ENCODE measurements around the gene ACSBG1.
A peak's percentile ranks its signal among the peaks of the same experiment; 100 is the strongest.

The ACSBG1 gene, protein sequence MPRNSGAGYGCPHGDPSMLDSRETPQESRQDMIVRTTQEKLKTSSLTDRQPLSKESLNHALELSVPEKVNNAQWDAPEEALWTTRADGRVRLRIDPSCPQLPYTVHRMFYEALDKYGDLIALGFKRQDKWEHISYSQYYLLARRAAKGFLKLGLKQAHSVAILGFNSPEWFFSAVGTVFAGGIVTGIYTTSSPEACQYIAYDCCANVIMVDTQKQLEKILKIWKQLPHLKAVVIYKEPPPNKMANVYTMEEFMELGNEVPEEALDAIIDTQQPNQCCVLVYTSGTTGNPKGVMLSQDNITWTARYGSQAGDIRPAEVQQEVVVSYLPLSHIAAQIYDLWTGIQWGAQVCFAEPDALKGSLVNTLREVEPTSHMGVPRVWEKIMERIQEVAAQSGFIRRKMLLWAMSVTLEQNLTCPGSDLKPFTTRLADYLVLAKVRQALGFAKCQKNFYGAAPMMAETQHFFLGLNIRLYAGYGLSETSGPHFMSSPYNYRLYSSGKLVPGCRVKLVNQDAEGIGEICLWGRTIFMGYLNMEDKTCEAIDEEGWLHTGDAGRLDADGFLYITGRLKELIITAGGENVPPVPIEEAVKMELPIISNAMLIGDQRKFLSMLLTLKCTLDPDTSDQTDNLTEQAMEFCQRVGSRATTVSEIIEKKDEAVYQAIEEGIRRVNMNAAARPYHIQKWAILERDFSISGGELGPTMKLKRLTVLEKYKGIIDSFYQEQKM

DNA sequence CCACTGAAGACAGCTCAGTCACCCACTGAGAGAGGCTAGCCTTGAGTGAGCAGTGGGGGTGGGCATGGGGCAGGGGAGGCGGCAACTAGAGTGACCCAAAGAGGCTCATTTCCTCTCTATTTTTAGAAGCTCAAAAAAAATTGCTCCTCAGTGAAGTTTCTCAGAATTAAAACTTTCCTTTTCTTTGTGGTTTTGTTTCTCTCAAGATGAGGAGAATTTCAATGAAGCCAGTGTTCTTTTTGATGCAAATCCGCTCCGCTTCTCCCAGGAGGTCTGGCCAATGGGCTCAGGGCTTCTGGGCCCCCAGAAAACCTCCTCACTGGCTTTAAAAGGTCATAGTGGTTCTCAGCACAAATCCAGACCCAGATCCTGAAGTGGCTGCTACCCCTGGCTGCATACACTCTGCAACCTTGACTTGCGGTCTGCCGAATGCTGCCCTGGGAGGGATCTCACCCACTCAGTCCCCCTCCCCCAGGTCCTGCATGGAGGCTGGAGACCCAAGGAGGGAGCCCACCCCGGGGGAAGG, at the start of gene ACSBG1:
ACSBG1 (minus strand) TSS at position 51 of the 526 bp plus-strand sequence. CDS start 64 bp downstream, outside the sequence.
- DNase-seq (ENCODE audit: low read depth), result no peak

DNA sequence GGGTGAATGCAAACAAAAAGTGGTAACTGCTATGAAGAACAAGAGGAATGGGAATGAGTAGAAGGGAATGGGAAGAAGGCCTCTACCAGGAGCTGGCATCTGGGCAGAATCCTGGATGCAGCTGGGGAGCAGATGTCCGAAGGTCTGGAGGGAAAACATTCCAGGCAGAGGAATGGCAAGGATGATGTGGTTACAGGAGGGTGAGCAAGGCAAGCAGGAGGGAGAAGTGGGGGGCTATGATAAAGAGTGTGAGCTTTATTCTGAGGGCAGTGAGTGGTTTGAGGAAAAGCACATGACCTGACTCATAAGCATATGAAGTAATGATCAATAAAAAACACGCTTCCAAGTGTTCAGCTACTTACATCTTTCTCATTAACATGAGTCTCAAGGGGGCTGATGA, 48.0 kb upstream of the ACSBG1 start:
- DNase-seq (ENCODE audit: low read depth), result no peak

DNA sequence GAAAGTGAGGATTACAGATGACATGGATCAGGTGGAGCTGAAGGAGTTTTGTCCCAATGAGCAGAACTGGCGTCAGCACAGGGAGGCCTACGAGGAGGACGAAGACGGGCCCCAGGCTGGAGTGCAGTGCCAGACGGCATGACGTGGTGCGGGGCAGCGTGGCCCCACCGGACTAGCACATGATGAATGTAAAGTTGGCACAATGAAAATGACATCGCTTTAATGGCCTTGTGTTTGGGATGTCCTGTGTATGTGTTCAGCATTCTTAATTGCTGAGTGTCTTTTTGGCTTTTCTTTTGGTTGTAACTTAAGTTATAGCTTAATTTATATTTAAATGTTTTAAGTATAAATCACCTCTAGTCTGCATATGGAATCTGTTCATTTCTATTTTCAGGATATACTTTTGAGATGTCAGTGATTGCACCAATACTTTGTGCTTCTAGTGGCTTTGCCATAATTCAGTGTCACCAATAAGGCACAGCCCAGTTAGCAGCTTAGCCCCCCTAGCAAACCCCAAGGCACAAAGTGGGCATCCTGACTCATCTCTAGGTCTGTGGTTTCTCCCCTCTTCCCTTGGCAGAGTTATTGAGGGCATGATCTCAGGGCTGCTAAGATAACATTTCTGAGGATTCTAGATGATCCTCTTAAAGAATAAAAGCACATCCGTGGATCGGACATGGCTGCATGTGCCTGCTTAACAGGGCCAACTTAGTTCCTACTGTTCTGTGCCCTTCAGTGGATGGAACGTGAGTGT, 46.1 kb upstream of the ACSBG1 start:
- no peak for DNase-seq (ENCODE audit: low read depth)

DNA sequence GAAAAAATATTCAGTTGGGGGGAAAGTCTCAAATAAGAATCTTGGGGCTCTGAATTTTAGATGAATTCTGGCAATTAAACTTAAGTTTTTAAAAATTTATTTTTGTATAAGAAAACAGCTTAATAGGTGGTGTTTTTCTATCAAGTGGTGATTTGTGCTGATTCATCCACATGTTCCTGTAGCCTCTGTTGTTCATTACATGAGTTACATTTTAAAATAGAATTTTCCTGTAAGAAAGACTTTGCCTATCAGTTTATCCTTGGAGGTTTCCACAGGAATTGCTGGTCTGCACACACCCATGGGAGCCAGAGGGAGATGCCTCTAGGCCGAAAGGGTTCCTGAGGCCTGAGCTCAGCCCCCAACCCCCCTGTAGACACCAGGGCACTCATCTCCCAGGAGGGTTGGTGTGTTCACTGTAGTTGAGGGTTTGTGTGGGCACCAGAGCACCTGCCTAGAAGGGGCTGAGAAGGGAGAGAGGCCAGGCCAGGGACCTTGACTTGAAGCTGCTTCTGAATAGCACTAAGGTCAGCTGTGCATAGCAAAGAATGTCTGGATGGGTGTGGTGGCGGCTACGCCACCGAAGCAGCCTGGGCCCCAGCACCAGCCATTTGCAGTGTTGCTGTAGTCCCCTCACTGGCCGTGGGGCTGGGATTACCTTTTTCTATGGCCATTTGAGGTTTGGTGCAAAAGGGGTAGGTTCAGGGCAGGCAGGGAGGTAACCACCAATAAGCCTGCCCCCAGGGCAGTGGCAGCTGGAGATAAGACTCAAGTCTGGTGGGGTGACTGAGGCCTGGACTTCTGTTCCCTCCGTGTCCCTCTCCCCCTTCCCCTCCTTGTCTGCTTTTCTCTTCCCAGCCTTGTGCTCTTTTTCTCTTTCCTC, 41.9 kb upstream of the ACSBG1 start:
- no peak for DNase-seq (ENCODE audit: low read depth)

DNA sequence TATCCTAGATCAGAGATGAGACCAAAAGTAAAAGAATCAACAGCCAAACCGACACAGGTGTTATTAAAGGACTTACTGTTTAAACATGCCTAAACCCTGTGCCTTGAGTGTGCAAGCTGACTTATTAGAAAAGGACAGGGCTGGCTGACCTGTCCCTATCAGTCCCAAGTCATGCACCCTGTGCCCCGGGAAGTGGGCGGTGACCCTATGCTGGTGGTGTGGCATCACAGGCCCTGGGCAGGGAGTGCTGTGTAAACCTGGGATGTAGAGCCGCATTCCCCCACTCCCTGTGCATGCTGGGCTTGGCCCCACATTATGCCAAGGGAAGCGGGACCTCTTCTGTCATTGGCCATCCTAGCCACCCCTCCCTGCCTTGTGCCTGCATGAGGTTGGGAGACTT, 40.6 kb upstream of the ACSBG1 start:
- DNase-seq (ENCODE audit: low read depth), result no peak

DNA sequence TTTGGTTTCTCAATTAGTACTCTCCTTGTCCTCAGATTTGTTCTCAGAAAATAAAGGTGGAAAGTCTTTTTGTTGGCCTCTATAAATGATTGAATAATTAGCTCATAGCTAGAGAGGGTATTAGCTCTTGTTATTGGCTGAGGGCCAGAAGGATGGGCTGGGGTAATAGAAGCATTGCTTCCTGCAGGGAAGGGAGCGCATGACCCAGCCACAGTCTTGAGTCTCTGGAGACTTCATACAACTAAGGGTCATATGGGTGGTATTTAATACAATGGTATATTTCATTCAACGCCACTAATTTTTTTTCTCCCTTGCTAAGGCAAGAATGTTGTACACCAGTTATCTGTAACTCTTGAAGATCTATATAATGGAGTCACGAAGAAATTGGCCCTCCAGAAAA, 38.4 kb upstream of the ACSBG1 start:
- DNase-seq (ENCODE audit: low read depth), result no peak

DNA sequence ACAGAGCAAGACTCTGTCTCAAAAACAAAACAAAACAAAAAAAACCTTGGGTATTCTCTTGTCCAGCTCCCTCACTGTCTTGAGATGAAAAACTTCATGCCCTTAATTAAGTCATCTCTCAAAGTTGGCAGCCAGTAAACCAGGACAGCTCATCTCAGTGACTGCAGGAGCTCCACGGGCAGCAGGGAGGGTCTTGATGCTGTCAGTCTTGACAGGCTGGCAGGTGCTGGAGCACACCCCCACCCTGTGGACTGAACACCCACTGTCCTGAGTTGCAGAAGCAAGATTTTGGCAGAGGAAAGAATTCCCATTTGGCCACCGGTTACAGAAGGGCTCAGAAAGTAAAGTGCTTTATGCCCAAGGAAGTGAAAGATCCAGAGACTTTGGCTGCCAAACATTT, 38.0 kb upstream of the ACSBG1 start:
- DNase-seq (ENCODE audit: low read depth), result no peak

DNA sequence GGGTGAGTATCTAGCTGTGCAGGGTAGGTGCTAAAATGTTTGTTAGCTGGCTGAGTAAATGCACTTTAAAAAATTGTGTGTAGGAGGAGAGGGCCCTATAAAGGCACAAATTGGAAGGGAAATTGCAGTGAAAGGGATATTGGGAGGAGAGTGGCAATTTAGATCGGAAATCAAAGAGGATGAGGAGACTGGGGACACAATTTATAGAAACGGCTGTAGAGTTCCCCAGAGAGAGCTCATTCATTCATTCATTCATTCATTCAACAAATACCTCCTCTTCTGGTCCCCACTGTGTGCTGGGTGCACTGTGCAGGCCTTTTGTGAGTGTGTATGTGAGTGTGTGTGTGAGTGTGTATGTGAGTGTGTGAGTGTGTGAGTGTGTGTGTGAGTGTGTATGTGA, 32.4 kb upstream of the ACSBG1 start:
- DNase-seq (ENCODE audit: low read depth), result no peak

DNA sequence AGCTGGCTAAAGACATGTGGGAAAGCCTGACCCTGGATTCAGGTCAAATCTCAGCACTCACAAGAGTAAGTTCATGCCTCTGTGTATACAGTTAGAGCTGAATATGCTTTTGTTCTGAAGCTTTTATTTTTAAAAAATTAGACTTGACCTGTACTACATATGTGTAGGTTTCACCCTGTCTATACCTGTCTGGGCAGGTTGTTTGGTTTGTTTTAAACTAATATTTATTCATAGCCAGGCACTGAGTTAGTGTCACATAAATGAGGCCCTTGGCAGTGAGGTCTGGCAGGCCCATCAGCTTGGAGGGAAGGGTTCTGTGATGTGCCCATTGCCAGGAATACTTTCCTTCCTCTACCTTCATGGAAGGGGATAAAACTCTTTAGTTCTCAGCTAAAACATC, 31.9 kb upstream of the ACSBG1 start:
- no peak for DNase-seq (ENCODE audit: low read depth)

DNA sequence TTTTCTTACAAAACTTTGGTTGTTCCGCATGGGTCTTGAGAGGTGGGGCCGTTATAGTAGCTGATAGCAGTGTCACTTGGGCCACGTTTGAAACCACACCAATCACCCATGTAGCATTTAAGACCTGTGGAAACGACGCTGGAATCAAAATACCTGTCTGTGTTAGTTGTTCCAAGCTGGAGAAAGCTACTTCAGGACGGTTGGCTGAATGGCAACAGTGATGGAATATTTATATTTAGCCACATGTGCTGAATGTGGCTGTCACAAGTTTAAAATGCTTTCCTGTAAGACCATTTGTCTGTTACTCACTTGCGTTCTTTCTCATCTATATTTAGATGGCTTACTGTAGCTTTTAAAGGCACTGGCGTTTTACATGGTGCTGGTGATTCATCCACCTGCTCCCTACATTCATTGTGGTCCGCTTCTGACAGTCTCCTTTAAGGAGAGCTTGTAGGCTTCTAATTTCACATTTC, 31.4 kb upstream of the ACSBG1 start:
- DNase-seq (ENCODE audit: low read depth), result no peak

DNA sequence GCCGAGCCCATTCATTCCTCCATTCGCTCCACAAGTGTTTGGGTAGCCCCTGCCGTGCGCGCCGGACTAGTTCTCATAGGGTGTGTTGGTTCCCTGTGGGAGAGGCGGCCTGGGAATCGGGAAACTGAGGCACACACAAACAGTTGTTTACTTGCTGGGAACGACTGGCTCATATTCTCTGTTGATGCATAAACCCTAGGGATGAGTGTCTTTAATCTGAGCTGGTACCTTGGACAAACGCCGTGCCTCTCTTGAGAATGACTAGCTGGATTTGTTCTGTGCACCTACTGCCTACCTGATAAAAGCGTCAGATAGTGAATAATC, 30.7 kb upstream of the ACSBG1 start:
- no peak for DNase-seq (ENCODE audit: low read depth)

DNA sequence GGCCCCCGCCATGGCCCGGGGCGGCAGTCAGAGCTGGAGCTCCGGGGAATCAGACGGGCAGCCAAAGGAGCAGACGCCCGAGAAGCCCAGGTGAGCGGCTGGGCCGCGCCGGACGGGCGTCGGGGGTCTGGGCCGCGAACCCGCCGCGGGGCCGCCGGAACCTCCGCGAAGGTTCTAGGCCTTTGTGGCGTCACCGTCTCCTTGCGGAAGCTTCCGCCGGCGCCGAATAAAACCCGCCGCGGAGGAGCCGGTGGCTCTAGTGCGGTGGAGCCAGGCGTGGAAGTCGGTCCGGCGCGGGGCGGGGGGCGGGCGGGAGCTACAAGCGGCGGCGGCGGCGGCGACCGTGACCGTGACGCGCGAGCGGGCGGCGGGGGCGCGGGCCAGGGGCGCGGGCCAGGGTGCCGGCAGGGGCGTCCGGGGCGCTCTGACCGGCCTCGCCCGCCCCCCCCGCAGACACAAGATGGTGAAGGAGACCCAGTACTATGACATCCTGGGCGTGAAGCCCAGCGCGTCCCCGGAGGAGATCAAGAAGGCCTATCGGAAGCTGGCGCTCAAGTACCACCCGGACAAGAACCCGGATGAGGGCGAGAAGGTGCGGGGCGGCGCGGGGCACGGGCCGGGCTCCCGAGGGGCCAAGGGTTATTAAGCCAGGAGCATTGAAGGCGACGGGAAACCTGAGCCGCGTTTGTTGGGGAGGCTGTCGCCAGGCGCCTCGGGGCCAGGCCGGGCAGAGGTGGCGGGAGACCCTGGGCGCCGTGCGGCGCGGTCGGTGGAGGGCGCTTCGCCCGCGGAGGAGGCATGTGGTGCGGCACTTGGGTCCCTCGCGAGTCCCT, 30.2 kb upstream of the ACSBG1 start, which contains the start of gene DNAJA4:
DNAJA4 (plus strand) TSS at position 259 of the 833 bp plus-strand sequence; CDS start at position 461, 202 bp downstream.
- peak; percentile 32 for DNase-seq (ENCODE audit: low read depth)

DNA sequence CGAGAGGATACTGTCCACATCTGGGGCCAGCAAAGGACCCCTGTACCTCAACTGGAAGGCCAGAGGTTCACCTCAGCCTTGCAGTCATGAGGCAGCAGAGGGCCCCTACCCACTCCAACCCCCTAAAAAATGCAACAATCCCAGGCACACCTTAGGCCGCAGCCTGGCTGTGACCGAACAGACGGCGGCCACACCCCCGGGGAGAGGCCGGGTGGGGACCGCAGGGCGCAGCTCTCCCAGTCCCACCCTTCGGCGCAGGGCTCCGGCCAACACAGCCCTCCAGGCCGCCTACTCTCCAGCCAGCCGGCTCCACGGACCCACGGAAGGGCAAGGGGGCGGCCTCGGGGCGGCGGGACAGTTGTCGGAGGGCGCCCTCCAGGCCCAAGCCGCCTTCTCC, 29.5 kb upstream of the ACSBG1 start:
- no peak for DNase-seq (ENCODE audit: low read depth)

DNA sequence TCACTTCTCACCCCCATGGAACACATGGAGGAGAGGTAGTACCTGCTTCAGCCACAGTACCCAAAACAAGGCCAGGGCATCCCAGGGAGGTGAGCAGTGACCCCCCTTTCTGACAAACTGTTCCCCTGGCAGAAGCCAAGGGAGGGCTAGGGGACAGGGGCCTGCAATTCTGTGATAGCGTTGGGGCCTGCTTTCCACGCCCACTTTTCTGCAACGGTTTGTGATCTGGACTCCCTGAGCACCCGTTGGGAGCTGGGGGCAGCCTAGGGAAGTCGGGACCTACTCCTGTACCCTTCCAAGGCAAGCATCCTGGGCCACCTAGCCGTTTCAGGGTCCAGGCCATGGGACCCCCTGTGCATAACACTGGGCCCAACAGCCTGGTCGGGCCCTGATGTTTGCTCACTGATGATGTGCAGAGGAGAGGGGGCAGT, 29.0 kb upstream of the ACSBG1 start:
- no peak for DNase-seq (ENCODE audit: low read depth)

DNA sequence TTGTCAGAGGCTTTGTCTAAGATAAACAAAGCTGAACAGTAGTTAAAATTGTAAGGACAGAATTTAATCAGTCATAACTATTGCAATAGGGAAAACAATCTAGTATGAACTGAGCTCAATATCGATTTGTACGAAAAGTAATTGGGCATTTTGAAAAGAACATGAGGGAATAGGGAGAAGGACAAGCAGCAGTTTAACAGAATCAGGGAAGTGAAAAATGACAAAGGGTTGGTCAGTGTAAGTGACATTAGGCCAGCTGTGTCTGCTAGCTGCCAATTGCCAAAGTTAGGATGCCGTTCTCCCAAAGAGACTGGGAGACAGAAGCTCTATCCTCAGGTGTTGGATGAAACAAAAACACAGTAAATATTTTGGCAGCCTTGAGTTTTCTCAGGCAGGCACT, 26.7 kb upstream of the ACSBG1 start:
- no peak for DNase-seq (ENCODE audit: low read depth)

DNA sequence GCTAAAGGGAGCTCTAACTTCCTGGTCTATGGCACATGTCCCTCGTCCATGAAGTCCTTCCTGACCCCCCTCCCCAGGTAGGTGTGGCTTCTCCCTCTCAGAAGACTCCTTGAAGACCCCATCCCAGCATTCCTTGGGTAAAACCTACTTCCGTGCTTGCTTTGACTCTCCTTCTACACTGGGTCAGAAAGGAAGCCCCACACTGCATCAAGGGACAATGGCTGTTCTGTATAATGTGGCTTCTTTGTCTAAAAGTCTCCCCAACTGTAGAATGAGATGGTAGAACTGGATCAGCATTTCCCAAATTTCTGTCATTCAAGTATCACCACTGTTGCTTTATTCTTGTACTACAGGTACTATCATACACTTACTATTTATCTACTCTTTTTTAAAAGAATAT, 26.1 kb upstream of the ACSBG1 start:
- DNase-seq (ENCODE audit: low read depth), result no peak

DNA sequence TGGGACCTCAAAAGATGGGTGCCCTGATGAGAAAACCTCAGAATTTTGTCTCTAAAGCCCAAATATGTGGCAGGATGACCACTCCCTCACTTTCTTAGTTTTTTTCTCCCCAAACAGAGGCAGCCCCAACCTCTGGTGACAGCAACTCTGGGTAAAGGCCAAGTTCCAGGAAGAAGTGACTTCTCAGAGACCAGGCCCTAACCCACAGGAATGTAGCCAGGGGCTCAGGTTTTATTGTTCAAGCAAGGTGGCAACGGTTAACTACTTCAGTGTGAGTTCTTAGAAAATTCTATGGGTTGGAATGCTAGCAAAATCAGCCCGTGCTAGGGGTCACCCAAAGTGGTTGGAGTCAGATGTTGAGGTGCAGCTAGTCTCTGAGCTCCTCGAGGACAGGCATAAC, 24.9 kb upstream of the ACSBG1 start:
- DNase-seq (ENCODE audit: low read depth), result no peak

DNA sequence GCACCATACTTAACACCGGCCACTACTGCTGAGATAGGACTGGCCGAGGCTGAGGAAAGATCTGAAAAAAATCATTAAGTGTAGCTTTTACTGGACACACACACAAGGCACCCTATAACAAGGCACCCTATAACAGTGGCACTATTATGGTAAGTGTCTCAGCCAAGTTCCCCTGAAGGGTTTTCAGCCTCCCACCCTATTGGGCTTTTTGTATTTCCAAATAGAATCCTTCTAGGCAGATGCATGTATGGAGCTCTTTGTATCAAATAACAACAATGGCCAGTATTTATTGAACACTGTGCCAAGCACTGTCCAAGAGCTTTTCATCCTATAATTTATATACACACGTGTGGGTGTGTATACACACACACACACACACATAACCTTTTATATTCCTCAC, 23.3 kb upstream of the ACSBG1 start:
- no peak for DNase-seq (ENCODE audit: low read depth)

DNA sequence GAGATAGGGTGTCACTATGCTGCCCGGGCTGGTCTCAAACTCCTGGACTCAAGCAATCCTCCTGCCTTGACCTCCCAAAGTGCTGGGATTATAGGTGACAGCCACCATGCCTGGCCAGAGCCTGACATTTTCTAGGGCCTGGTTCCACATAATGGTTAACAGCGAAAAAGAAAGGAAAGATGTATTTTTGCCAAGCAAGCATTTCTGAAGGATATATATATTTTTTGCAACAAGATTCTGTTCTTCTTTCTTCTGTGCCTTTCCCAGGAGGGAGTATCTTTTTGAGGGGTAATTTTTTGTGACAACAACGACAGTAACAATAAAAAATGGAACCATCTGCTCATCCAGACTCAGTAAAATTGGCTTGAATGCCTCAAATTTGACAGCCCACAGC, 21.7 kb upstream of the ACSBG1 start:
- no peak for DNase-seq (ENCODE audit: low read depth)

DNA sequence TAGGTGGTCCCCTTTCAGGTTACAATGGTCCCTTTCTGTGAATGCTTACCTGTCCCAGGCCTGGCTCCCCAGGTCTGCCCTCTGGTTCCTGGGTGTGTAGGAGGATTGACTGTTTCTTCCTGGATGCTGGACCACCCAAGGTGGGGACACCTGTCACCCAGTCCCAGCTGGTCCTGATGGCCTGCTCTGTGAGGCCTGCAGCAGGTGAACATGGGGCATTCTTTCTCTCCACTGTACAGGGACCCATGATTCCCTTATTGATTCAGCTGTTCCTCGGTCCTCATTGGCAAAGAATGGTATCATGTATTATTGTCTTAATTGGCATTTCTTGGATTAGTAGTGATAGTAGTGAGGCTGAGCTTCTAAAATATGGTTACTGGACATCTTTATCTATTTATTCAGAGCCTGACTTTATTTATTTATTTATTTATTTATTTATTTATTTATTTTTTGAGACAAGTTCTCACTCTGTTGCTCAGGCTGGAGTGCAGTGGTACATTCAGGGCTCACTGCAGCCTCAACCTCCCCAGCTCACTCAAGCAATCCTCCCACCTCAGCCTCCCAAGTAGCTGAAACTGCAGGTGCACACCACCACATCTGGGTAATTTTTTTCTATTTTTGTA, 21.2 kb upstream of the ACSBG1 start:
- DNase-seq (ENCODE audit: low read depth), result no peak
